Measurements from ENCODE around the gene TIAM1.
"Not testable (repeated sequence)": the region's sequence is repeated elsewhere in the genome, so short reads cannot be mapped to it uniquely, and the experiment has no call there.

Gene TIAM1

DNA sequence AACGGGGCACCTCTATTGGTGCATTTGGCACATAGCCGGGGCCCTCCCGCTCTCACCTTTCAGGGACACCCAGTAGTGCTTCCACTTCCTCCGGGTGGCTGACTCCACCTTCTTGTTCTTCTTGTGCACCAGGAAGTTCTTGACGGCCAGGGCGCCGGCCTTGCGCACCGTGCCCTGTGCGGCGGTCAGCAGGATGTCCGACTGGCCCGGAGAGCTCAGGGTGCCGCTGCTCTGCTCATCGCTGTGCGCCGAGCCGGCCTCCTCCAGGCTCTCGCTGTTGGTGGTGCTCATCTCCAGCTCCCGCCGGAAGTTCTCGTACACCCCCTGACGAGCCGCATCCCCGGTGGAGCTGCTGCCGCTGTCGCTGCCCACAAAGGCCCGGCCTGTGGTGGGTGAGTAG, 92.4 kb downstream of the TIAM1 start:
- no peak for DNase-seq

DNA sequence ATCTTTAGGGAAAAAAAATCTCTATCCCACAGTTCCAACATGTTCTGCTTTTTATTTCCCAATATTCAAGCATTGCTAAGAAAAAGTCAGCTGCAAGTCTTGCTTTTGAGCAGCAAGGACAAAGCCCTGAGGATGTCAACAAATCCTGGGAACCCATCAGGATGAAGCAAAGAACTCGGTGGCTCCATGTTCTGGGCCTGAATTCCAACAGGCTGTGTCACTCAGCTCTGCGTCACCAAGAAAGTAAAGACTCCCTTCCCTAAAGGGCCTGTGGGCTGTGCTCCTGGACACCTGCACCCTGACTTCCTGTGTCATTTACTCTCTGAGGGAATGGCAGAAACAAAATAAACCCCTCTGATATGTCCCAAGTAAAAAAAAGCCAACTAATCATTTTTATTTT, 95.5 kb downstream of the TIAM1 start:
- DNase-seq = no peak

DNA sequence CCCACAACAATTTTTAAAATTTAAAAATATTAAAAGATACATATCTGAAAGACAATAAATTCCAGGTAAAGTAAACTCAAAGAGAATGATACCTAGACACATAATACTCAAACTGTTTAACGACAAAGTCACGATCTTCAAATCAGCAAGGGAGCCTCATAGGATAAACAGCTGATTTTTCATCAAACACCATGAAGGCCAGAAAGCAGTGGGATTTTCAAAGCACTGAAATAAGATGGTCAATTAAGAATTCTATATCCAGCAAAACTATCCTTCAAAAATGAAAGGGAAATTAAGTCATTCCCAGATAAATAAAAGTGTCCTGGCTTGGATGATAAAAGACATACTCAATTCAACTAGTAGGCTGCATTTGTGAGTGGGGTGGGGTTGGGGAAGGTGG, 100.5 kb downstream of the TIAM1 start:
- DNase-seq = no peak

DNA sequence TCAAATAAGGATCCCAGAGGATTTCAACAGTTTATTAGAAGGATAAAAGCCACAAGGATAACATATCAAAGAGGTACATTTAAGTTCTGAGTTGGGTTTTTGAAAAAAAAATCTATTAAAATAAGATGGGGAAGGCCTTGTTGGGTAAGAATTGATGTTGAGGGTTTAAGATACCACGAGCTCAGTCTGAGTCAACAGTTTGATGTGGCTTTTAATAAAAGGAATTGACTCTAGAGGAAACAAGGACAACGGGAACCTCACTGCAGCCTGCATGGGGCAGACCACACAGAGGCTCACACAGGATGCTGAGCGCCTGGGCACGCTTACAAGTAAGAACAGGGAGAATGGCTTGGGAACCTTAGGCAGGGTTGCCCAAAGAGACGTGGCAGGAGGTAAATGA, 107.5 kb downstream of the TIAM1 start:
- DNase-seq = no peak

DNA sequence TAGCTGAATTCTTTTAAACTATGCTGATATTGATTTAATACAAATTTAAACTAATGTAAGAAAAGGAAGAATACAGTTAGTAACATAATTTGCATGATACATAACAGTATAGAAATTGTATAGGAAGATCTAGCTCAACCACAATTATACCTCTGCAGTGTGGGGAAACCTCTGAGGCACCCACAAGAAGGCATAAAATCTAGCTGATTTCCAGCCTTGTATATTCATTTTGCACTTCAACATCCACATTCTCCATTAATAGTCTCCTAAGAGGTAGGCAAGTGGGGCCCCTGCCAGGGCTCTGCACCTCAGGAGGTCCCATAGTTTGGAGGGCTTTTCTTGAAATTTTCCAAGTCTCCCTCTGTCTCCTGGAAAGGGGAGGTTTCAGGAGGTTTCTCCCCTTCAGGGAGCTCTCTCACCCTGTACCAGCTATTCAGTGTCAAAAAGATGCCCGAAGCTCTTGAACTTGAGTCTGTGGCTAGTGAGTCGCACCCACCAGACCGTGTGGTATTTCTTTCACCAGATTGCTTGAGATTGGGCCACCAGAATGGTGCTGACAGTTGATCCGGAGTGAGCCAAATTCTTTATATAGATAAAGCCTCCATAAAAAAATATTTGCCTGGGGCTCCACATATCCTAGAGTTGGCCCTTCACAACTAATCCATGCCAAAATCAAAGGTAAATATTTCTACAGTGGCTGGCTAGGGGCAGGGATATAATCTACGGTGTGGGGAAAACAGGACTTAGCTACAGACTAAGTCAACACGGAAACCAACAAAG, 108.2 kb downstream of the TIAM1 start:
- no peak for DNase-seq

DNA sequence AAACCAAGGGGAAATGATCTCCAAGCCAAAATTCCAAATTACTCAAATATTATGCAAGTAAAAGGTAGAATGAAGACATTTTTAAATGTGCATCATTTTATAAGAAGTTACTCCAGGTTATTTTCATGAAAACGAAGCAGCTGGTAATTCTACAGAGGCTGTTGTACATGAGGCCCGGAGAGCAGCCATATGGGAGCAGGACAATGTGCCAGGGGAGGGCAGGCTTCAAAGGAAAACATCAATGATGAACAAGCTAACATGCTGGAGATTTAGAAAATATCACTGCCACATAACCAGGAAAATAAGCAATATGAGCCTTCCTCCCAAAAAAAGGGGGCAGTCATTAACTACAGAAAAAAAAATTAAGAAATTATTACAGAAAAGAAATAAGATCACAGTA, 109.1 kb downstream of the TIAM1 start:
- no peak for DNase-seq

DNA sequence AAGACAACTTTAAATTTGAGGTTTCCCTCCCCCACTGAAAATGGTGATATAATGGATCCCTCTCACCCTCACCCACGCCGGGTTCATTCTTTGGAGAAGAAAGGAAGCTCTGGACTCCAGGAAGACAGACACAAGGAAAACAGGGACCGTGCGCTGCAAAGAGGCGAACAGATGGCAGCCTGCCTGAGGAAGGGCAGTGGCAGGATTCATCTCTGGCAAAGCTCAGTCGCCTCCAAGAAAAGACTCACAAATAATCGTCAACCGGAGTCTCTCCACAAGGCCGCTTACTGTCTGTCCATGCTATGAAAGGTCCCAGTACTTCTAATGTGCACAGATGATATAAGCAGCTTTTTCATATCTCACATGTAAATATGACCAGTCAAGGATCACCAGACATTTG, 110.3 kb downstream of the TIAM1 start:
- no peak for DNase-seq

DNA sequence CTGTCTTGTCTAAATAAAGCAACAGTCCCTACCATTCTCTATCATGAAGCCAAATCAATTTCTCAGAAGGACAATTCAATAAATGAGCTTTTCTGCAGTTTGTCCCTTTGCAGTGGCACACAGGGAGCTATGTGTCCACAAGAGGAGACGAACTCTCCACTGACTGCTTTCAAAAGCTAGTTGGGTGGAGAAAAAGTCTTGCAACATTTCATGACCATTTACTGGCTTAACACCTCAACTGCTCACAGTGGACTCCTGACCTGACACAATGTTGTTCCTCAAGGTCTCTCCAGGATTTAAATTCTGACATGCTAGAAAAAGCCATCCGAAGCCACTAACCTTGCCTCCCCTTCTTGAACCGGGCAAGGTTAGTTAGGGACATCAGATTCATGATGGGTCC, 111.7 kb downstream of the TIAM1 start:
- no peak for DNase-seq

DNA sequence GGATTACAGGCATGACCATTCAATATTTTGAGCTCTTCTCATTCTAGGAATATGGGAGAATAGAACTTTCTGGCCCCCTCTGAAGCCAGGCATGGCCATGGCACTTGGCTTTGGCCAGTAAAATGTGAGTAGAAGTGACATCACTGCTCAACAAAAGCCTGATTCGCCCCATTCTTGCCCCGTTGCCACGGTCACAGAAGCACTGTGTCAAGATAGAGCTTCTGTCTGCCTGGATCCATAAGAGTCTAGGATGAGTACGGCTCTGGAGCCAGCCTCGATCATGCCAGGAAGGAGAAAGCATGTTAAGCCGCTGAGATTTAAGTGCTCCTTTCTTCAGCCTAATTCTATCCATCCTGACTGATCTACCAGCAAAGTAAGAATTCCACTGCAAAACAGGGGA, 113.1 kb downstream of the TIAM1 start:
- no peak for DNase-seq

DNA sequence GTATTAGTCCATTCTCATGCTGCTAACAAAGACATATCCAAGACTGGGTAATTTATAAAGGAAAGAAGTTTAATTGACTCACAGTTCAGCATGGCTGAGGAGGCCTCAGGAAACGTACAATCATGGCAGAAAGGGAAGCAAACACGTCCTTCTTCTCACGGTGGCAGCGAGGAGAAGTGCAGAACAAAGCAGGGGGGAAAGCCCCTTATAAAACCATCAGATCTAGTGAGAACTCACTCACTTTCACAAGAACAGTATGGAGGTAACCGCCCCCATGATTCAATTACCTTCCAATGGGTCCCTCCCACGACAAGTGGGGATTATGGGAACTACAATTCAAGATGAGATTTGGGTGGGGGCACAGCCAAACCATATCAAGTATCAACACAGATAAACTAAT, 115.3 kb downstream of the TIAM1 start:
- not testable (repeated sequence) for DNase-seq

DNA sequence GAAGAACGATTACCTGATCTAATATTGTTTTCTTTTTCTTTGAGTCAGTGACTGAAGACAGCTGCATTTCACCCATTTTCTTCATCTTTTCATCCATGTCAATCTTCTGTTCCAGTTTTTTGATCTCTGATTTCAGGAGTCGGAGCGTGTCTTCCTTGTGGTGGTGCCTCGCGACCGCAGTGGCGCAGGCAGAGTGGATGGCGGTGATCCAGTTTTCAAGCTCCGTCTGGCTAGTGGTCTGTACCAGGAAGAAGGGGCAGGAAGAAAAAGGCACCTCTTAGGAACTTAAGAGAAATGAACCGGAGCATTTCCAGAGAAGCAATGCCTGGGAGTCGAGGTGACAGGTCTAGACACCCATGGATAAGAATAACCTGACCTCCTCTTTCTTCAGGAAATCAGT, 118.3 kb downstream of the TIAM1 start:
- no peak for DNase-seq

DNA sequence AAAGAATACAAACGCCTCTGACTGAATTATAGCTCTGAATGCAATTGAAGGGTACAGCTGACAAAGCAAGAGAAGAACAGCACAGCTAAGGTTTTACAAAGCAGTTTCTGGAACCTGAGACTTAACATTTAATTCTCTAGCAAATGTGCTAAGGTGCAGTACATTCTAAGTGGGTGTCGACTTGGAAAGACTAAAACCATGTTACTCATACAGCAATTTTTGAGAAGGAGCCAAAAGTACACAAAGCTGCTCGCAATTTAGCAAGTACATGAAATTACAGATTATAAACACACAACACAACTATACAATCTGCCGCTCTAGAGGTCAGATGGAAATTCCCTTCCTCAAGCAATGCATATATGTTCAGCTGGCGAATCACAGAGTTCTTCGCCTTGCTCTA, 121.9 kb downstream of the TIAM1 start:
- no peak for DNase-seq

DNA sequence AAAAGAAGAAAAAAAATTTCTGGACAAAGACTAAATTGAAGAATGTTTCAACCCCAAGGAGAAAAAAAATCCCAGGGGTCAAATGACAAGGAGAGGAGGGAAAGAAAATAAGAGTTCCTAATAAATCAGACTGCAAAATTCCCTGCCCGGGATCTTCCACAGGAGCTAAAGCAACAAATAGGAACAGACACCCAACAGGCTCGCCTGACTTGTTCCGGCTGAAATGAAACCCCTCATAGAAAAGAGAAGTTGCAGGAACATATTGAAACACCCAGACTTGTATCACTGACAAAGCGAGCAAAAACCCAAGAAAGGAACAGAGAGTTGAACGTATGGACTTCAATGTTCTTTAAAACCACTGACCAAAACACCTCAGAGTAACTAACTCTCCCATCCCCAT, 123.0 kb downstream of the TIAM1 start:
- no peak for DNase-seq

DNA sequence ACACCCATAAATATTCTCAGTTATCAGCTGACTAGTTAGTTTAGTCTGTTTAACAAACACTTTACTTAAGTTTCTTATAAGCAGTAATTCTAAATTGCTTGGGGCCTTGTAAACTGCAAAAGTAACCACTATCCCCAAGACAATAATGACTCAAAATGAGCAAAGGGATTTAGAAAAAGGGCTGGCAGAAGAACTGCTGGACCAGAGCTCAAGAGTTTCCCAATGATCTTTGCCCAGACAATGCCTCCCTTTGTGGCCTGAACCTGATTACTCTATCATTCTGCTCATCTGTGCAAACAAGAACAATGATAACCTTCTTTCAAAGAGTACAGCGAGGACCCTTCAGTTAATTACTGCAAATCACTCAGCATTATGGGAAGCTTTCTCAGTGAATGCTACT, 123.5 kb downstream of the TIAM1 start:
- no peak for DNase-seq

DNA sequence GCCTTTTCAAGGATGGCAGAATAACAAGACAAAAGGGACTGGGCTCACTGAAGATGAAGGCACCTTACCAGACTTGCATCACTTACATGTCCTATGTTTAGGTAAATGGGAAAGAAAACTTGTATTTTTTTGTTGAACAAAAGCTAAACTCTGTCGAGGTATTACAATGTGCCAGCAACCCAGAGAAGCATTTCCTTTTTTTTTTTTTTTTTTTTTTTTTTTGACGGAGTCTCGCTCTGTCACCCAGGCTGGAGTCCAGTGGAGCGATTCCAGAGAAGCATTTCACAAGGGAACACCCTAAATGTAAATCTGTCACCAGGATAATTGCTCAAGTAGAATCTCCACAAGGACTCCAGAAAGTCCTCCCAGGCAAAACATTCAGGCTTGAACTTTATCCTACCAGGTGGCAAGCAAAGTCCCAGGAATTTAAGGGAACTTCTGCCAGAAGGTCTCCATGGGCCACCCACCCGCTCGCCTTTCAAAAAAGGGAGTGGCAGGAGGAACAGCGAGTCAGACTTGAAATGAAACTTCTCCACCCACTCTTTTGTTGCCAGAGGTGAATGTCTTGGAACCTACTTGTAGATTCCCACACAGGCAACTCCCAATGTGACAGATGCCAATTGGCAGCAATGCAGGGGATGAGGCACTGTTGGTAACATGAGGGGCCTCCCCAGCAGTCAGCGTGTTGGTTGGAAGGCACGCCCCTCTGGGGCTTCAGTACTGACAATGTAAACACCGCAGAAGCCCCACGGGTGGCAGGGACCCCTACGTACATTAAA, 125.0 kb downstream of the TIAM1 start:
- DNase-seq = no peak

DNA sequence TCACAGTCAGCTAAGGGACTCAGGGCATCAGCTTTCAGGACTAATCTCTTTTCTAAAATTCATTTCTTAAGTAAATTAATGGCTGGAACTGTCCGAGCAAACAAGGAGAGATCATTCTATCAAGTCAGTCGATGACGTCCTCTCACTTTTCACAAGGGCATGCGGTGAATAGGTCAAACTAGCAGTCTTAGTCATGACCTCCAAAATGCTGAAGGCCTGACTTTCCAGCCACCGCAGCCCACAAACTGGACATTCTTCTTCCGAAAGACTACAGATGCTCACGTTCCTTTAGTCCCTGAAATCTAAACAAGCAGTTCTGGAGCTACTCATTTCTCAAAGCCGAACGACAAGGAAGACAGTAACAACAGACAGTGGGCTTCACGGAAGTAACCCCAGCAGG, 127.9 kb downstream of the TIAM1 start:
- DNase-seq = no peak

DNA sequence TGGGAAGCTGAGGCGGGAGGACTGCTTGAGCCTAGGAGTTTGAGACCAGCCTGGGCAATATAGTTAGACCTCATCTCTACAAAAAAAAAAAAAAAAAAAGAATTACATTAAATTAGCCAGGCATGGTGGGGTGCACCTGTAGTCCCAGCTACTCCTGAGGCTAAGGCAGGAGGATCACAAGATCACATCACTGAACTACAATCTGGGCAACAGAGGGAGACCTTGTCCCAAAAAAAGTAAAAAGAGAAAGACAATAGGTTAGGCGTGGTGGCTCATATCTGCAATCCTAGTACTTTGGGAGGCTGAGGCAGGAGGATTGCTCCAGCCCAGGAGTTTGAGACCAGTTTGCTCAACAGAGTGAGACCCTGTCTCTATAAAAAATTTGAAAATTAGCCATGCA, 130.3 kb downstream of the TIAM1 start:
- DNase-seq = no peak

DNA sequence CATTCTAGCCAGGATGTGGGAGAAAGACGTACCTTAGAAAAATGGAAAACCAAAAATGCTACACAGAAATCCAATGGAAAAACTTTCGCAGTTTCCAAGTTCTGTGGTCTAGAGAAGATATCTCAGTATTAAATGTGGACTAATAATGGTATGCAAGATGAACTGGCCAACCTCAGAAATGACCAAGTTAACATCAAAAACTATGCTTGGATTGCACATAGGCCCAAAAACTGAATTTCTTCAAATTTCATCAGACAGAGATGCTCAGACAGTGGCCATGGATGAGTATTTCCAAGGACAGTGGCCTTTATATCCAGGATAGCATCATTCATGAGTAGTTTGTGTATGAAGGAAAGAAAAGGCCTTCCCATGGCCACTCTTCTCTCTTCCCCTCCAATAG, 132.2 kb downstream of the TIAM1 start:
- DNase-seq = no peak

DNA sequence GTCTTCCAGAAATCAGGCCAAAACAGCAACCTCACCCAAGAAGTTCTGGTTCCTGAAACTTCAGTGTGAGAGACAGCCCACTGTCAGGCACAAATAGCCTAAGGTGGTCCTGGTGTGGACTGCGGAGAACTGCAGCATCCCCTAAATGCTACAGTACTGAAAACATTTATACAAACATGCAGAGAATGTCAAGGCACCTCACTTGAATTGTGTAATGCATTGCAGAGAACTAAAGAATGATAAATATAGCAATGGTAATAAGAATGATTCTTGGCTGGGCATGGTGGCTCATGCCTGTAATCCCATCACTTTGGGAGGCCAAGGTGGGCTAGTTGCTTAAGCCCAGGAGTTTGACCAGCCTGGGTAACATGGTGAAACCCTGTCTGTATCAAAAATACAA, 138.6 kb downstream of the TIAM1 start:
- DNase-seq = no peak

DNA sequence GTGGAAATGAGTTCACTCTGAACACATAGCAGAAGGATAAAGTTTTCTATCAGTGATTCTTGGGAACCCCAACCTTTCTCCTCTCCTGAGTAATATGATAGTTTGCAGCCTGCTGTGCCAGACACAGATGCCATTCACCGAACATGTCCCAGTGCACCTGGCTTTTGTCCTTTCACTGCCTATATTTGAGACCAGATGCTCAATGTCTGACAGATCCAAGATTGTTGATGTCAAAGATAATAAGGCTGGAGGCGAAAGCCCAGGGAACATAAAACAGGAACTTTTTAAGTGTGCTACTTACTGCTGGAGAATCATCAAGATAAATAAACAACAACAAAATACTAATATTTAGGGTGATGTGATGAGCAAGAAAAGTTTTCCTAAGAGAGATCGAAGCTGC, 139.3 kb downstream of the TIAM1 start:
- no peak for DNase-seq

DNA sequence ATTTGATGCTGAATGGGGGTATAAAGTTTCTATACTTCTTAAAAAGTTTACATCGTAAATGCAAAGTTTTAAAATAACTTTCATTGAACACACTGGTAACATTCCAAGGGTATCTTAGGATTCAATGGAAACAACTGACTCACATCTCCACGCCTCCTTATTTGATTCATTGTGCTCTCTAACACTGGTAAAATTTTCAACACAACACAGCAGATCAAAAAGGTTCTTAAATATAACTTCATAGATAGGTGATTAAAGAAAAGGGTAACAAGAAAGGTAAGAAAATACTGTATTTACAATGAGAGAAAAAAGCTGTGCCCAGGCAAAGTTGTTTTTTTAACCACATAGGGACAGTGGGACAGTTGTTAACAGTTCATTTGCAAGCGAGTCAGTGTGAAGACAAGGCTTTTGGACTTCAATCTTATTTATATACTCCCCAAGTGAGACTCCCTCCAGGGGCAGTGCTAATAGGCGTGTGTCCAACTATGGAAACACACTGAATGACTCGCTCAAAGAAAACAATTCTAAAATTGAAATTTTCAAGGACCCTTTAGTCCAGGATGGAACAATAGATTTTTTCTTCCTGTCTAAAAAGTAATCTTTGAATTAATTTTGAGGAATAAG, 140.5 kb downstream of the TIAM1 start:
- DNase-seq = no peak

DNA sequence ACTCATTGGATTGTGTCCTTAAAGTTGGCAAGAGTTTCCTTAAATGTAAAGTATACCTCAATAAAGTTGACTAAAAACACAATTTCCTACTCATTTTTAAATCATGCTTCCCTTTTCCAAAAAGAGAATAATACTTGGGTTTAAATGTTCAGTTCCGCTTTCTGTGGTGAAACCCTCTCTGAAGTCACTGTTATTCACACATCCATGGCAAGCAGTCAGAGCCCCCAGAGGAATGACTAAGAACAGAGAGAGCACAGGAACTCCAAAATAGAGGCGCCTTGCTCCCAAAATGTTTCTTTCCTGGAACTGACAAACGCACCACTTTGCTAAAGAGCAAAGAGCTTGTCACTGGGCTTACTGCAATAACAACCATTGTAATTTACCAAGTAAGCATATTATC, 142.5 kb downstream of the TIAM1 start:
- peak; percentile 66 for DNase-seq

DNA sequence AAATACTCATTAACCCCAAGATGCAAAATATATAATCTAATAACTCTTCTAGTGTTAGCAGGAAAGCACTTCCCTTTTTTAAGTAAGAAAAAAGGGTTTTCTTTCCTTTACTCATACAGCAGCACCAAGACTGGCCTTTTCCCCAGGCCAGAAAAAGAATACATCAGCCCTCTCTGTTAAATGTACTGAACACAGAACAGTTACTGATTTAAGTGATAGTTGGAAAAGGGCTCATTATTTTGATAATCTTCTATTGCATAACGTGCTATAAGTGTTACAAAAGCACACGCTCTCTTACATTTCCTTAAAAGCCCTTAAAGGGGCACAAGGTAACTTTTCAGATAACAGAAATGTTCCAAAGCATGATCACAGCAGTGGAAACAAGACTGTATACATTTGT, 142.9 kb downstream of the TIAM1 start:
- peak; percentile 66 for DNase-seq

DNA sequence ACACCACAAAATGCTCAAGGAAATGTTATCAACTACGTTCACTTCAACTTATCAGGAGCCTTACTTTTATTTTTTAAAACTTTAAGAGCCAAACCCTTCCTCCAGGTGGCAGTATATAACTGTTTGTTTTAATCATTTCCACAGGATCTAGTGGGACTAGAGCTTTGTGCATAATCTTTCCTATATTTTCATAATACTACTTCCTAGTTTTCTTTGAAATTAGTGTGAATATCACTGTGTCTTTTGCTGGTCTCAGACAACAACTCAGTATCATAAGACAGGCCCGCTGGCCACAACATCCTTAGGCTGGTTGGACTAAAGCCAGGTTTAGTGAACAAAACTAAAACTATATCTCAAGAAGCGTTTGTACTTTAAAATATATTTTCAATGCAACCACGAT, 145.5 kb downstream of the TIAM1 start:
- no peak for DNase-seq
